Erythroblast (primary cell): ENCODE measurements around the gene RGMB.

Experiments
- GATA1 ChIP-seq: IDR thresholded peaks from 2 replicates; pipeline ENCODE4 v1.6.1; 2011; ENCODE audit warnings: low read depth, mild to moderate bottlenecking, control low read depth, low read length, moderate library complexity
- POLR2A ChIP-seq: IDR thresholded peaks from 2 replicates; pipeline ENCODE4 v1.6.1; 2011; ENCODE audit warnings: mild to moderate bottlenecking, low read length

DNA sequence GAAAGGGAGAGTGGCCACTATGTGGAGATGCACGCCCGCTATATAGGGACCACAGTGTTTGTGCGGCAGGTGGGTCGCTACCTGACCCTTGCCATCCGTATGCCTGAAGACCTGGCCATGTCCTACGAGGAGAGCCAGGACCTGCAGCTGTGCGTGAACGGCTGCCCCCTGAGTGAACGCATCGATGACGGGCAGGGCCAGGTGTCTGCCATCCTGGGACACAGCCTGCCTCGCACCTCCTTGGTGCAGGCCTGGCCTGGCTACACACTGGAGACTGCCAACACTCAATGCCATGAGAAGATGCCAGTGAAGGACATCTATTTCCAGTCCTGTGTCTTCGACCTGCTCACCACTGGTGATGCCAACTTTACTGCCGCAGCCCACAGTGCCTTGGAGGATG lies 19.8 kb downstream of the RGMB start:
- TF ChIP-seq POLR2A: no peak
- no peak for TF ChIP-seq GATA1
